Measurements from ENCODE around the gene SKAP2. TPM values are rescaled to one million over a fixed set of nuclear protein-coding genes. Genes with fewer than 3 reads are reported as not detected.

SKAP2 gene
- total RNA-seq, 1 experiment from 2014 or later, result 30.7 TPM

DNA sequence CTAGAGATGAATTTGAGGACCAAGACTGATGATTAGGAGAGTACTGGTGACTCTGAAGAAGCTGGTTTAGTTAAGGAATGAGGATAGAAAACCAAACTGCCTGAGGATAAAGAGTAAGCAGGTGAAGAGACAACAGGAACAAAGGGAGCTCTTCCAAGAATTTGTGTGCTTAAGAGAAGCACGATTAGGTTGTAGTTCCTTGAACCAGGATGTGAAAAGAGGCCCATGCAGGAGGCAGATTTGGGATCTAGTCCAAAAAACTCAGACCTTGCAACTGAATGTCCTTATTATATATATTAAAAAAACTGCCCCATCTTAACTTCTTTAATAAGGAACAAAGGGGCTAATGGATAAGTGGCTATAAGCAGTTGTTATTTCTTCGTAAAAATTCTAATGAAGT lies 150.4 kb downstream of the SKAP2 start:
- H3K9ac ChIP-seq (ENCODE audit: low read length), result no peak overlapping the region
- H3K27ac ChIP-seq (ENCODE audit: low read depth, low read length), result no peak overlapping the region
- RAD21 ChIA-PET (ENCODE audit: low non-redundant PET in 1 of 2, low total read pairs in 2 of 2, uncharacterized antibody in 2 of 2, unreplicated experiment in 2 of 2), result no interaction called here
- TF ChIP-seq SRF (IDR thresholded peaks at IDR 0.05; ENCODE audit: low read depth), result no peak
- TF ChIP-seq YY1 (IDR thresholded peaks at IDR 0.05; ENCODE audit: extremely low read depth, insufficient replicate concordance, low read depth, low read length), result no peak
- no peak for TF ChIP-seq POLR2AphosphoS5 (IDR thresholded peaks at IDR 0.05; ENCODE audit: low read depth, low read length)
- no peak for TF ChIP-seq TCF7L2 (IDR thresholded peaks at IDR 0.05; ENCODE audit: borderline replicate concordance, extremely low read depth, insufficient read depth, insufficient read length)
- no peak for TF ChIP-seq CBX3 (IDR thresholded peaks at IDR 0.05; ENCODE audit: low read depth)
- TF ChIP-seq EZH2phosphoT487 (IDR thresholded peaks at IDR 0.05; ENCODE audit: borderline replicate concordance), result no peak
- TF ChIP-seq POLR2A (IDR thresholded peaks at IDR 0.05; ENCODE audit: borderline replicate concordance, extremely low read depth, insufficient read depth, insufficient read length), result no peak
- TF ChIP-seq EZH2 (IDR thresholded peaks at IDR 0.05), result no peak
- TF ChIP-seq, protein P1, sequence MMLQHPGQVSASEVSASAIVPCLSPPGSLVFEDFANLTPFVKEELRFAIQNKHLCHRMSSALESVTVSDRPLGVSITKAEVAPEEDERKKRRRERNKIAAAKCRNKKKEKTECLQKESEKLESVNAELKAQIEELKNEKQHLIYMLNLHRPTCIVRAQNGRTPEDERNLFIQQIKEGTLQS (IDR thresholded peaks at IDR 0.05), result no peak
- TF ChIP-seq, protein P2, sequence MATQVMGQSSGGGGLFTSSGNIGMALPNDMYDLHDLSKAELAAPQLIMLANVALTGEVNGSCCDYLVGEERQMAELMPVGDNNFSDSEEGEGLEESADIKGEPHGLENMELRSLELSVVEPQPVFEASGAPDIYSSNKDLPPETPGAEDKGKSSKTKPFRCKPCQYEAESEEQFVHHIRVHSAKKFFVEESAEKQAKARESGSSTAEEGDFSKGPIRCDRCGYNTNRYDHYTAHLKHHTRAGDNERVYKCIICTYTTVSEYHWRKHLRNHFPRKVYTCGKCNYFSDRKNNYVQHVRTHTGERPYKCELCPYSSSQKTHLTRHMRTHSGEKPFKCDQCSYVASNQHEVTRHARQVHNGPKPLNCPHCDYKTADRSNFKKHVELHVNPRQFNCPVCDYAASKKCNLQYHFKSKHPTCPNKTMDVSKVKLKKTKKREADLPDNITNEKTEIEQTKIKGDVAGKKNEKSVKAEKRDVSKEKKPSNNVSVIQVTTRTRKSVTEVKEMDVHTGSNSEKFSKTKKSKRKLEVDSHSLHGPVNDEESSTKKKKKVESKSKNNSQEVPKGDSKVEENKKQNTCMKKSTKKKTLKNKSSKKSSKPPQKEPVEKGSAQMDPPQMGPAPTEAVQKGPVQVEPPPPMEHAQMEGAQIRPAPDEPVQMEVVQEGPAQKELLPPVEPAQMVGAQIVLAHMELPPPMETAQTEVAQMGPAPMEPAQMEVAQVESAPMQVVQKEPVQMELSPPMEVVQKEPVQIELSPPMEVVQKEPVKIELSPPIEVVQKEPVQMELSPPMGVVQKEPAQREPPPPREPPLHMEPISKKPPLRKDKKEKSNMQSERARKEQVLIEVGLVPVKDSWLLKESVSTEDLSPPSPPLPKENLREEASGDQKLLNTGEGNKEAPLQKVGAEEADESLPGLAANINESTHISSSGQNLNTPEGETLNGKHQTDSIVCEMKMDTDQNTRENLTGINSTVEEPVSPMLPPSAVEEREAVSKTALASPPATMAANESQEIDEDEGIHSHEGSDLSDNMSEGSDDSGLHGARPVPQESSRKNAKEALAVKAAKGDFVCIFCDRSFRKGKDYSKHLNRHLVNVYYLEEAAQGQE (IDR thresholded peaks at IDR 0.05; ENCODE audit: low read depth), result no peak
- TF ChIP-seq, protein P3, sequence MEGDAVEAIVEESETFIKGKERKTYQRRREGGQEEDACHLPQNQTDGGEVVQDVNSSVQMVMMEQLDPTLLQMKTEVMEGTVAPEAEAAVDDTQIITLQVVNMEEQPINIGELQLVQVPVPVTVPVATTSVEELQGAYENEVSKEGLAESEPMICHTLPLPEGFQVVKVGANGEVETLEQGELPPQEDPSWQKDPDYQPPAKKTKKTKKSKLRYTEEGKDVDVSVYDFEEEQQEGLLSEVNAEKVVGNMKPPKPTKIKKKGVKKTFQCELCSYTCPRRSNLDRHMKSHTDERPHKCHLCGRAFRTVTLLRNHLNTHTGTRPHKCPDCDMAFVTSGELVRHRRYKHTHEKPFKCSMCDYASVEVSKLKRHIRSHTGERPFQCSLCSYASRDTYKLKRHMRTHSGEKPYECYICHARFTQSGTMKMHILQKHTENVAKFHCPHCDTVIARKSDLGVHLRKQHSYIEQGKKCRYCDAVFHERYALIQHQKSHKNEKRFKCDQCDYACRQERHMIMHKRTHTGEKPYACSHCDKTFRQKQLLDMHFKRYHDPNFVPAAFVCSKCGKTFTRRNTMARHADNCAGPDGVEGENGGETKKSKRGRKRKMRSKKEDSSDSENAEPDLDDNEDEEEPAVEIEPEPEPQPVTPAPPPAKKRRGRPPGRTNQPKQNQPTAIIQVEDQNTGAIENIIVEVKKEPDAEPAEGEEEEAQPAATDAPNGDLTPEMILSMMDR (IDR thresholded peaks at IDR 0.05 in 2 of 3, conservative IDR thresholded peaks at IDR 0.05 in 1 of 3; ENCODE audit: borderline replicate concordance in 1 of 3, insufficient read depth in 1 of 3, low read depth in 2 of 3, low read length in 2 of 3), result no peak
- TF ChIP-seq FOSL1 (IDR thresholded peaks at IDR 0.05; ENCODE audit: low read depth), result no peak
- no peak for TF ChIP-seq JUND (IDR thresholded peaks at IDR 0.05)
- no peak for TF ChIP-seq SIN3A (IDR thresholded peaks at IDR 0.05; ENCODE audit: low read depth)
- no peak for TF ChIP-seq ELF1 (IDR thresholded peaks at IDR 0.05; ENCODE audit: borderline replicate concordance, low read depth)
- no peak for TF ChIP-seq RAD21 (IDR thresholded peaks at IDR 0.05; ENCODE audit: low read depth)
- no peak for TF ChIP-seq CEBPB (IDR thresholded peaks at IDR 0.05; ENCODE audit: low read depth)
- no peaks in the 10 kb centered on the region for H3K9me2 ChIP-seq (ENCODE audit: insufficient read depth)
- no peak overlapping the region for H3K4me2 ChIP-seq (ENCODE audit: low read length)
- no peaks in the 10 kb centered on the region for H3K27me3 ChIP-seq (ENCODE audit: insufficient read depth, low read length)
- H2AFZ ChIP-seq (ENCODE audit: low read depth, low read length, poor library complexity, severe bottlenecking), result no peak overlapping the region
- no TSS peak for BruUV-seq (replicated peaks)
- H3K4me1 ChIP-seq (ENCODE audit: control insufficient read depth in 1 of 2, insufficient read depth in 2 of 2, low read length in 2 of 2), result no peaks in the 10 kb centered on the region
- H3K79me2 ChIP-seq (ENCODE audit: insufficient read depth, low read length), result no peaks in the 10 kb centered on the region
- no peak for ATAC-seq
- H3K4me3 ChIP-seq (replicated peaks in 1 of 2; ENCODE audit: low read depth in 1 of 2, low read length in 2 of 2), result no peak overlapping the region
- H4K20me1 ChIP-seq (ENCODE audit: insufficient read depth), result no peaks in the 10 kb centered on the region
- no peak for DNase-seq (ENCODE audit: low read depth, low spot score)
- no peaks in the 10 kb centered on the region for H3K9me3 ChIP-seq (ENCODE audit: control insufficient read depth in 1 of 2, insufficient read depth in 1 of 2, low read depth in 1 of 2, low read length in 2 of 2)
- CTCF ChIA-PET, result interaction anchor here (1.3 kb wide), 1 partner anchor 27 kb away, joined by 4 read pairs; no protein-coding TSS in a partner anchor
- intact Hi-C loops (cut with micrococcal nuclease), result no loop called here
- no peaks in the 10 kb centered on the region for H3K36me3 ChIP-seq (ENCODE audit: control insufficient read depth in 1 of 2, insufficient read depth in 2 of 2, low read length in 2 of 2)
- POLR2A ChIA-PET, result interaction anchor here (0.5 kb wide), 1 partner anchor 417 kb away, joined by 3 read pairs; no protein-coding TSS in a partner anchor
